Neural cell (in vitro differentiated cells): Measurements from ENCODE around the gene SBNO1. TPM values are rescaled to one million over a fixed set of nuclear protein-coding genes. Genes with fewer than 3 reads are reported as not detected.

Experiments used
- H2AFZ ChIP-seq: fragments of 200-600, 300-800 bp; sonication (generic), shearing (Covaris generic); 2 replicates; pipeline ENCODE4 v1.6.0; 2014; ENCODE audit warnings: low read depth, mild to moderate bottlenecking, antibody characterized with exemption, low read length, moderate library complexity
- H3F3A ChIP-seq: fragments of 200-600 bp; shearing (Covaris generic); 2 replicates; pipeline ENCODE4 v1.6.1; 2016; ENCODE audit warnings: mild to moderate bottlenecking, moderate library complexity, mixed read lengths, antibody characterized with exemption, low read length; ENCODE audit not compliant: insufficient read depth, poor library complexity, severe bottlenecking
- H3K27ac ChIP-seq: fragments of 200-600, 300-800 bp; sonication (generic), shearing (Covaris generic); 2 replicates; pipeline ENCODE4 v1.5.1; 2014; ENCODE audit warnings: mild to moderate bottlenecking, low read length, moderate library complexity
- H3K27me3 ChIP-seq: fragments of 300-800, 200-600 bp; sonication (generic), shearing (Covaris generic); 2 replicates; pipeline ENCODE4 v1.6.0; 2014; ENCODE audit warnings: mild to moderate bottlenecking, low read depth, low read length, moderate library complexity; ENCODE audit not compliant: insufficient read depth
- H3K36me3 ChIP-seq: fragments of 300-800, 200-600 bp; sonication (generic), shearing (Covaris generic); 2 replicates; pipeline ENCODE4 v1.5.1; 2014; ENCODE audit warnings: mild to moderate bottlenecking, antibody characterized with exemption, low read length, moderate library complexity; ENCODE audit not compliant: insufficient read depth
- H3K4me2 ChIP-seq: fragments of 300-800, 200-600 bp; sonication (generic), shearing (Covaris generic); 2 replicates; pipeline ENCODE4 v1.6.0; 2014; ENCODE audit warnings: mild to moderate bottlenecking, low read length
- H3K4me3 ChIP-seq: fragments of 300-800, 200-600 bp; sonication (generic), shearing (Covaris generic); 2 replicates; pipeline ENCODE4 v1.5.1; 2014; ENCODE audit warnings: mild to moderate bottlenecking, low read length, moderate library complexity
- H3K79me2 ChIP-seq: fragments of 200-600 bp; shearing (Covaris generic); replicated peaks from 2 replicates; pipeline ENCODE4 v1.6.0; 2014; ENCODE audit warnings: mild to moderate bottlenecking, low read length, moderate library complexity; ENCODE audit not compliant: insufficient read depth
- H3K9ac ChIP-seq: fragments of 300-800, 200-600 bp; sonication (generic), shearing (Covaris generic); 2 replicates; pipeline ENCODE4 v1.6.1; 2016; ENCODE audit warnings: mild to moderate bottlenecking, low read length, mixed read lengths
- H3K9me2 ChIP-seq: fragments of 200-600 bp; shearing (Covaris generic); 2 replicates; pipeline ENCODE4 v1.6.1; 2016; ENCODE audit warnings: mild to moderate bottlenecking, low read length, mixed read lengths; ENCODE audit not compliant: insufficient read depth
- H3K9me3 ChIP-seq: fragments of 200-600, 300-800 bp; sonication (generic), shearing (Covaris generic); 2 replicates; pipeline ENCODE4 v1.6.1; 2016; ENCODE audit warnings: mild to moderate bottlenecking, mixed run types, low read length, moderate library complexity, mixed read lengths
- H4K20me1 ChIP-seq: fragments of 200-600 bp; shearing (Covaris generic); 2 replicates; pipeline ENCODE4 v1.6.1; 2016; ENCODE audit warnings: mild to moderate bottlenecking, mixed run types; ENCODE audit not compliant: insufficient read depth
- CTCF ChIP-seq: fragments of 450-650 bp; IDR thresholded peaks from 2 replicates; pipeline ENCODE4 v1.5.1; 2014; ENCODE audit warnings: antibody characterized with exemption, mild to moderate bottlenecking, moderate library complexity; ENCODE audit not compliant: poor library complexity, severe bottlenecking
- EP300 ChIP-seq: fragments of 450-650 bp; conservative IDR thresholded peaks from 2 replicates; pipeline ENCODE4 v1.6.1; 2014; ENCODE audit warnings: antibody characterized with exemption, mild to moderate bottlenecking, moderate library complexity; ENCODE audit not compliant: poor library complexity, severe bottlenecking
- MXI1 ChIP-seq: fragments of 450-650 bp; conservative IDR thresholded peaks from 2 replicates; pipeline ENCODE4 v1.6.1; 2014; ENCODE audit warnings: antibody characterized with exemption, mild to moderate bottlenecking; ENCODE audit not compliant: poor library complexity, severe bottlenecking
- POLR2AphosphoS5 ChIP-seq: IDR thresholded peaks from 2 replicates; pipeline ENCODE4 v1.6.1; 2012
- REST ChIP-seq: IDR thresholded peaks from 2 replicates; pipeline ENCODE4 v1.6.1; 2012; ENCODE audit warnings: borderline replicate concordance
- SMC3 ChIP-seq: fragments of 450-650 bp; conservative IDR thresholded peaks from 2 replicates; pipeline ENCODE4 v1.6.1; 2014; ENCODE audit warnings: antibody characterized with exemption, mild to moderate bottlenecking, moderate library complexity; ENCODE audit not compliant: poor library complexity
- polyA plus RNA-seq: library from polyadenylated mRNA; depleted of rRNA; stranded (reverse); fragments of >200 nt; gene quantifications from 2 replicates; pipeline ENCODE4 v1.2.3, GENCODE V29; 2014

SBNO1 gene
- polyA plus RNA-seq, 1 donor from 2014 or later: 17.9 TPM

- Histone ChIP-seq H3K9ac (peak overlapping the region; percentile 53), H3F3A (no peaks in the 10 kb centered on the region), H3K27ac (no peak overlapping the region), H3K4me2 (peak overlapping the region; percentile 60), H3K79me2 (peaks cover 12% of the 10 kb centered on the region), H3K36me3 (no peaks in the 10 kb centered on the region), H3K9me3 (no peaks in the 10 kb centered on the region), H3K27me3 (no peaks in the 10 kb centered on the region), H4K20me1 (no peaks in the 10 kb centered on the region), H2AFZ (no peak overlapping the region), H3K9me2 (no peaks in the 10 kb centered on the region), H3K4me3 (peak overlapping the region; percentile 80)
- TF ChIP-seq SMC3: no peak
- peak; percentile 66 for TF ChIP-seq MXI1
- no peak for TF ChIP-seq POLR2AphosphoS5
Measured at GRCh38 chr12:123389560-123390351, 25.1 kb upstream of the SBNO1 start.

- Histone ChIP-seq H3K27ac (no peak overlapping the region), H2AFZ (no peak overlapping the region), H3K9me2 (no peaks in the 10 kb centered on the region), H3K4me2 (no peak overlapping the region), H3K36me3 (no peaks in the 10 kb centered on the region), H3K4me3 (no peak overlapping the region), H3K9me3 (no peaks in the 10 kb centered on the region), H4K20me1 (no peaks in the 10 kb centered on the region), H3K79me2 (peaks cover 12% of the 10 kb centered on the region), H3K27me3 (no peaks in the 10 kb centered on the region), H3K9ac (peak overlapping the region; percentile 53), H3F3A (no peaks in the 10 kb centered on the region)
- TF ChIP-seq EP300: no peak
Measured at GRCh38 chr12:123388951-123389559, 24.4 kb upstream of the SBNO1 start.

- Histone ChIP-seq H3K27ac (peak overlapping the region; percentile 82), H2AFZ (peak overlapping the region; percentile 85), H3K4me2 (peak overlapping the region; percentile 86), H3K36me3 (no peaks in the 10 kb centered on the region), H3K4me3 (peak overlapping the region; percentile 79), H3K79me2 (peaks cover 12% of the 10 kb centered on the region), H3K9me2 (no peaks in the 10 kb centered on the region), H4K20me1 (no peaks in the 10 kb centered on the region), H3K9me3 (no peaks in the 10 kb centered on the region), H3K27me3 (no peaks in the 10 kb centered on the region), H3K9ac (peak overlapping the region; percentile 83), H3F3A (no peaks in the 10 kb centered on the region)
- peak; percentile 34 for TF ChIP-seq MXI1
- peak; percentile 41 for TF ChIP-seq REST
- no peak for TF ChIP-seq CTCF
Measured at GRCh38 chr12:123388177-123388950, 23.7 kb upstream of the SBNO1 start.
